Stimulated activated CD4-positive, alpha-beta T cell treated with anti-CD3 and anti-CD28 coated beads, TNF-alpha, amount 100 ng/mL, for 24 hours (primary cell): ENCODE results near the gene TRNP1.
"Not testable (repeated sequence)": the region's sequence is repeated elsewhere in the genome, so short reads cannot be mapped to it uniquely, and the experiment has no call there.

Experiments
- DNase-seq, 3 experiments: peaks; one replicate each; pipeline ENCODE4 v3.0.0-alpha.2; 2020; ENCODE audit warnings: low read depth in 3 of 3

Gene TRNP1

GRCh38 chr1:26972821-26973220 lies 20.7 kb upstream of the TRNP1 start:
- no peak for DNase-seq

- no peak for DNase-seq
These were observed 16.6 kb upstream of the TRNP1 start for GRCh38 chr1:26976621-26977510.

- no peak for DNase-seq
These were observed 14.6 kb upstream of the TRNP1 start for GRCh38 chr1:26978901-26979300.

- DNase-seq, result no peak
These were observed 12.2 kb upstream of the TRNP1 start for GRCh38 chr1:26981146-26981846.

GRCh38 chr1:26983863-26984262 lies 9.6 kb upstream of the TRNP1 start:
- DNase-seq, result no peak

GRCh38 chr1:26984291-26984690 lies 9.2 kb upstream of the TRNP1 start:
- no peak for DNase-seq

- DNase-seq, result no peak
These were observed 6.8 kb upstream of the TRNP1 start for GRCh38 chr1:26986658-26987057.

GRCh38 chr1:26989403-26990109 lies 3.9 kb upstream of the TRNP1 start:
- not testable (repeated sequence) for DNase-seq

GRCh38 chr1:26991310-26992116 lies 2.0 kb upstream of the TRNP1 start:
- no peak for DNase-seq

GRCh38 chr1:26994020-26994786 lies 711 bp downstream of the TRNP1 start:
- no peak for DNase-seq

GRCh38 chr1:26994787-26995517 lies 1.5 kb downstream of the TRNP1 start:
- no peak for DNase-seq

- DNase-seq, result no peak
These were observed 2.5 kb downstream of the TRNP1 start for GRCh38 chr1:26996024-26996423.

GRCh38 chr1:26996665-26997064 lies 3.2 kb downstream of the TRNP1 start:
- DNase-seq, result no peak

- no peak for DNase-seq
These were observed 5.2 kb downstream of the TRNP1 start for GRCh38 chr1:26998429-26999300.

- DNase-seq, result no peak
These were observed 6.0 kb downstream of the TRNP1 start for GRCh38 chr1:26999440-26999987.

GRCh38 chr1:27000090-27000816 lies 6.8 kb downstream of the TRNP1 start:
- no peak for DNase-seq

GRCh38 chr1:27000817-27001460 lies 7.4 kb downstream of the TRNP1 start:
- DNase-seq, result no peak
